Measurements from ENCODE around the gene ANO4. TPM values are rescaled to one million over a fixed set of nuclear protein-coding genes. Genes with fewer than 3 reads are reported as not detected.
A peak's percentile ranks its signal among the peaks of the same experiment; 100 is the strongest.
"Not testable (repeated sequence)": the region's sequence is repeated elsewhere in the genome, so short reads cannot be mapped to it uniquely, and the experiment has no call there.

The ANO4 gene
- total RNA-seq, 1 experiment from 2014 or later, result 5.7 TPM

DNA sequence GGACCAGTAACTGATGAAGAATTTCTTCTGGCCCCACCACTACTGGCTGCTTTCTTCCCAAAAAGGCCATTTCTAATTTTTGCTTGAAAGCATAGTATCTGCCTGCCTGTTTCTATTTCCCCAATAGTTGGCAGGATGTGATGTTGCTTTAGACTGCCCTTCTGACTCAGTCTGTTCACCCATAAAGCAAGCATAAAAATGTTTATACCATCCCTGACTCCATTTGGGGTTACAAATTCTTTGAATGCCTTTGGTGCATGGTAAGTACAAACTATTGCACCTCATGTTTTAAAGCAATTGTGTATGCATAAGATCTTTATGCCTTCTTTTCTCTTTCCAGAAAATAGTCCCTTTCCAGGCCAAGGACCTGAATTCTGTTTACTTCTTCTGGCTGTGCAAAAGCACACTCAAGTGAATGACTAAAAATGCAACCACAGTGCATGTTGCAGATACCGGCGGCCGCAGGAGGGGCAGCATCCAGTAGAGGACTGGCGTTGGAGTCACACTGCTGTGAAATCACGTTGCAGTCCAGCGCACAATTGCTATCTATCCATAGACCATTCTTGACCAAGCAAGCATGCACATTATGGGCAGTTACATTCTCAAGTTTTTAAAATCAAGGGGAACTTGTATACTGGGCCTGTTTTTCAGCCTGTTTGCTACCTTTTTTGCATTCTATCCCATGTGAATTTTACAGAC lies 333.1 kb downstream of the ANO4 start:
- Histone ChIP-seq H2BK15ac (ENCODE audit: low read depth, low read length) (no peak overlapping the region), H3K79me1 (ENCODE audit: insufficient read depth, low read depth, low read length, poor library complexity, severe bottlenecking) (no peaks in the 10 kb centered on the region), H4K8ac (replicated peaks; ENCODE audit: insufficient read length, low read depth, low read length) (no peak overlapping the region), H3K23ac (ENCODE audit: insufficient read length, low read depth, low read length) (no peak overlapping the region), H3K14ac (ENCODE audit: insufficient read depth, low read length) (no peak overlapping the region), H2AK5ac (ENCODE audit: insufficient read length, low read length) (no peak overlapping the region), H2BK120ac (ENCODE audit: low read depth, low read length, poor library complexity, severe bottlenecking) (no peak overlapping the region), H3K23me2 (ENCODE audit: insufficient read length, low read depth, low read length, poor library complexity, severe bottlenecking) (no peaks in the 10 kb centered on the region), H3K27me3 (ENCODE audit: insufficient read depth, low read length) (no peaks in the 10 kb centered on the region), H2BK12ac (ENCODE audit: insufficient read length, low read depth, low read length) (no peak overlapping the region), H3K18ac (ENCODE audit: insufficient read length, low read depth, low read length) (no peak overlapping the region), H2BK5ac (ENCODE audit: insufficient read length, low read length) (no peak overlapping the region), H2BK20ac (ENCODE audit: low read depth, low read length, poor library complexity, severe bottlenecking) (no peak overlapping the region), H3K56ac (ENCODE audit: insufficient read length, low read depth, low read length) (no peak overlapping the region), H3K9me3 (ENCODE audit: control insufficient read depth, low read depth, low read length) (no peaks in the 10 kb centered on the region), H3K4me1 (ENCODE audit: insufficient read depth, low read length) (no peaks in the 10 kb centered on the region), H3K9ac (ENCODE audit: extremely low read depth, insufficient read length, low read length) (no peak overlapping the region), H3T11ph (ENCODE audit: low read length) (no peak overlapping the region), H4K5ac (ENCODE audit: insufficient read length, low read depth, low read length) (no peak overlapping the region), H3K27ac (ENCODE audit: insufficient read length, low read depth, low read length) (no peak overlapping the region), H4K20me1 (ENCODE audit: control insufficient read depth, insufficient read depth, insufficient read length) (no peaks in the 10 kb centered on the region), H3K79me2 (ENCODE audit: insufficient read depth, low read length) (no peaks in the 10 kb centered on the region), H3K4ac (ENCODE audit: low read depth, low read length) (no peak overlapping the region), H2AFZ (ENCODE audit: low read length) (no peak overlapping the region), H3K4me2 (ENCODE audit: insufficient read depth, insufficient read length, low read length) (no peak overlapping the region), H4K91ac (ENCODE audit: insufficient read length, low read depth, low read length) (no peak overlapping the region)
- H3K9me3 Mint-ChIP-seq, result no peaks in the 10 kb centered on the region; a peak in 1 of 5 replicates
- DNase-seq, result no peak
- TF ChIP-seq, protein P1, sequence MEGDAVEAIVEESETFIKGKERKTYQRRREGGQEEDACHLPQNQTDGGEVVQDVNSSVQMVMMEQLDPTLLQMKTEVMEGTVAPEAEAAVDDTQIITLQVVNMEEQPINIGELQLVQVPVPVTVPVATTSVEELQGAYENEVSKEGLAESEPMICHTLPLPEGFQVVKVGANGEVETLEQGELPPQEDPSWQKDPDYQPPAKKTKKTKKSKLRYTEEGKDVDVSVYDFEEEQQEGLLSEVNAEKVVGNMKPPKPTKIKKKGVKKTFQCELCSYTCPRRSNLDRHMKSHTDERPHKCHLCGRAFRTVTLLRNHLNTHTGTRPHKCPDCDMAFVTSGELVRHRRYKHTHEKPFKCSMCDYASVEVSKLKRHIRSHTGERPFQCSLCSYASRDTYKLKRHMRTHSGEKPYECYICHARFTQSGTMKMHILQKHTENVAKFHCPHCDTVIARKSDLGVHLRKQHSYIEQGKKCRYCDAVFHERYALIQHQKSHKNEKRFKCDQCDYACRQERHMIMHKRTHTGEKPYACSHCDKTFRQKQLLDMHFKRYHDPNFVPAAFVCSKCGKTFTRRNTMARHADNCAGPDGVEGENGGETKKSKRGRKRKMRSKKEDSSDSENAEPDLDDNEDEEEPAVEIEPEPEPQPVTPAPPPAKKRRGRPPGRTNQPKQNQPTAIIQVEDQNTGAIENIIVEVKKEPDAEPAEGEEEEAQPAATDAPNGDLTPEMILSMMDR (conservative IDR thresholded peaks at IDR 0.05), result no peak
- H3K36me3 Mint-ChIP-seq (ENCODE audit: insufficient read depth in 1 of 3, low read depth in 3 of 3), result no peaks in the 10 kb centered on the region; a peak in 1 of 7 replicates
- H3K4me3 Mint-ChIP-seq, result no peak overlapping the region
- H3K4me1 Mint-ChIP-seq, result no peaks in the 10 kb centered on the region
- WGBS (ENCODE audit: extremely low coverage, insufficient read length, low lambda C conversion rate), result no CpG with 5 or more reads among the region's 6 CpGs
- H3K27ac Mint-ChIP-seq, result peak overlapping the region in 1 of 3 experiments; percentile 1; a peak in 1 of 7 replicates
- H3K27me3 Mint-ChIP-seq (ENCODE audit: low read depth), result no peaks in the 10 kb centered on the region

DNA sequence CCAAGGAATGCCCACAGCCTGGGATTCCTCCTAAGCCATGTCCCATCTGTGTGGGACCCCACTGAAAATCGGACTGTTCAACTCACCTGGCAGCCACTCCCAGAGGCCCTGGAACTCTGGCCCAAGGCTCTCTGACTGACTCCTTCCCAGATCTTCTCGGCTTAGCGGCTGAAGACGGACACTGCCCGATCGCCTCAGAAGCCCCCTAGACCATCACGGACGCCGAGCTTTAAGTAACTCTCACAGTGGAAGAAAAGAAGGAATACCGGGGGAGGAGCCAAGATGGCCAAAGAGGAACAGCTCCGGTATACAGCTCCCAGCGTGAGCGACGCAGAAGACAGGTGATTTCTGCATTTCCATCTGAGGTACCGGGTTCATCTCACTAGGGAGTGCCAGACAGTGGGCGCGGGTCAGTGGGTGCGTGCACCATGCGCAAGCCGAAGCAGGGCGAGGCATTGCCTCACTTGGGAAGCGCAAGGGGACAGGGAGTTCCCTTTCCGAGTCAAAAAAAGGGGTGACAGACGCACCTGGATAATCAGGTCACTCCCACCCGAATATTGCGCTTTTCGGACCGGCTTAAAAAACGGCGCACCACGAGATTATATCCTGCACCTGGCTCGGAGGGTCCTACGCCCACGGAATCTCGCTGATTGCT lies 351.3 kb downstream of the ANO4 start:
- not testable (repeated sequence) for H2BK120ac ChIP-seq (ENCODE audit: low read depth, low read length, poor library complexity, severe bottlenecking); H3K27me3 Mint-ChIP-seq (ENCODE audit: low read depth); H3K27me3 ChIP-seq (ENCODE audit: insufficient read depth, low read length); H2AK5ac ChIP-seq (ENCODE audit: insufficient read length, low read length); H3K4me1 ChIP-seq (ENCODE audit: insufficient read depth, low read length); H2BK20ac ChIP-seq (ENCODE audit: low read depth, low read length, poor library complexity, severe bottlenecking); H4K5ac ChIP-seq (ENCODE audit: insufficient read length, low read depth, low read length); H3K9me3 ChIP-seq (ENCODE audit: control insufficient read depth, low read depth, low read length); H3K56ac ChIP-seq (ENCODE audit: insufficient read length, low read depth, low read length); H3K23ac ChIP-seq (ENCODE audit: insufficient read length, low read depth, low read length); H4K20me1 ChIP-seq (ENCODE audit: control insufficient read depth, insufficient read depth, insufficient read length); H3K79me2 ChIP-seq (ENCODE audit: insufficient read depth, low read length); H4K8ac ChIP-seq (replicated peaks; ENCODE audit: insufficient read length, low read depth, low read length); H2BK5ac ChIP-seq (ENCODE audit: insufficient read length, low read length); H4K91ac ChIP-seq (ENCODE audit: insufficient read length, low read depth, low read length); H2AFZ ChIP-seq (ENCODE audit: low read length); H2BK15ac ChIP-seq (ENCODE audit: low read depth, low read length); H3K79me1 ChIP-seq (ENCODE audit: insufficient read depth, low read depth, low read length, poor library complexity, severe bottlenecking); H3K27ac ChIP-seq (ENCODE audit: insufficient read length, low read depth, low read length); H3K9me3 Mint-ChIP-seq; H3K14ac ChIP-seq (ENCODE audit: insufficient read depth, low read length); H3T11ph ChIP-seq (ENCODE audit: low read length); H3K36me3 Mint-ChIP-seq (ENCODE audit: insufficient read depth in 1 of 3, low read depth in 3 of 3); H2BK12ac ChIP-seq (ENCODE audit: insufficient read length, low read depth, low read length); H3K23me2 ChIP-seq (ENCODE audit: insufficient read length, low read depth, low read length, poor library complexity, severe bottlenecking); H3K4ac ChIP-seq (ENCODE audit: low read depth, low read length)
- no CpG with 5 or more reads among the region's 35 CpGs for WGBS (ENCODE audit: extremely low coverage, insufficient read length, low lambda C conversion rate)
- Mint-ChIP-seq H3K27ac (peak overlapping the region; percentile 68 to 93 (median 90)), H3K4me1 (peaks cover 8 to 12% of the 10 kb centered on the region in 2 experiments), H3K4me3 (peak overlapping the region; percentile 84 to 93)
- peak overlapping the region; percentile 46 for H3K4me2 ChIP-seq (ENCODE audit: insufficient read depth, insufficient read length, low read length)
- H3K9ac ChIP-seq (ENCODE audit: extremely low read depth, insufficient read length, low read length), result peak overlapping the region; percentile 44
- DNase-seq, result peak; percentile 55
- peak overlapping the region; percentile 70 for H3K18ac ChIP-seq (ENCODE audit: insufficient read length, low read depth, low read length)
